Measurements from ENCODE around the gene INSL6.

Gene INSL6

GRCh38 chr9:5185220-5185840, at the start of gene INSL6:
TSS of gene INSL6 (minus strand) at chr9:5185639. CDS start at chr9:5185602, 37 bp downstream.
- DNase-seq, result no peak

- no peak for DNase-seq
These were observed 45.8 kb upstream of the INSL6 start, which contains the start of gene INSL4 for GRCh38 chr9:5231212-5231611. TSS of gene INSL4 (plus strand) at chr9:5231419. CDS start at chr9:5231524, 105 bp downstream.

GRCh38 chr9:5230554-5230953, 45.1 kb upstream of the INSL6 start:
- DNase-seq, result no peak

GRCh38 chr9:5205071-5205470, 19.6 kb upstream of the INSL6 start:
- no peak for DNase-seq

- no peak for DNase-seq
These were observed 10.0 kb upstream of the INSL6 start for GRCh38 chr9:5195463-5195862.

- no peak for DNase-seq
These were observed 7.9 kb upstream of the INSL6 start for GRCh38 chr9:5193345-5193744.

GRCh38 chr9:5191985-5192384, 6.5 kb upstream of the INSL6 start:
- DNase-seq, result peak; percentile 72

GRCh38 chr9:5188060-5188984, 2.9 kb upstream of the INSL6 start:
- DNase-seq, result no peak

GRCh38 chr9:5186416-5187169, 1.2 kb upstream of the INSL6 start:
- peak; percentile 84 for DNase-seq

GRCh38 chr9:5184776-5185175, 663 bp downstream of the INSL6 start:
- DNase-seq, result no peak

GRCh38 chr9:5180631-5181030, 4.8 kb downstream of the INSL6 start:
- DNase-seq, result peak; percentile 45

- peak; percentile 22 for DNase-seq
These were observed 7.2 kb downstream of the INSL6 start for GRCh38 chr9:5178126-5178805.

- no peak for DNase-seq
These were observed 39.2 kb downstream of the INSL6 start for GRCh38 chr9:5146241-5146640.

- no peak for DNase-seq
These were observed 41.2 kb downstream of the INSL6 start for GRCh38 chr9:5144217-5144616.

- DNase-seq, result no peak
These were observed 45.3 kb downstream of the INSL6 start for GRCh38 chr9:5140151-5140550.

- DNase-seq, result no peak
These were observed 62.9 kb downstream of the INSL6 start for GRCh38 chr9:5122516-5122915.

GRCh38 chr9:5122116-5122515, 63.3 kb downstream of the INSL6 start:
- no peak for DNase-seq

GRCh38 chr9:5113994-5114748, 71.3 kb downstream of the INSL6 start:
- no peak for DNase-seq

Data from hematopoietic multipotent progenitor cell treated with erythropoietin and hydrocortisone succinate and interleukin-3 and kit ligand, for 6 days (in vitro differentiated cells).